HG02981 (cell line): ENCODE measurements around the gene BRD3.
"Not testable (repeated sequence)": the region's sequence is repeated elsewhere in the genome, so short reads cannot be mapped to it uniquely, and the experiment has no call there.

Experiments
- ATAC-seq: cut with Tn5 transposase; IDR thresholded peaks from one replicate; pipeline ENCODE4 v1.9.1; 2021; ENCODE audit warnings: mild to moderate bottlenecking, moderate library complexity; ENCODE audit not compliant: unreplicated experiment

The BRD3 gene

DNA sequence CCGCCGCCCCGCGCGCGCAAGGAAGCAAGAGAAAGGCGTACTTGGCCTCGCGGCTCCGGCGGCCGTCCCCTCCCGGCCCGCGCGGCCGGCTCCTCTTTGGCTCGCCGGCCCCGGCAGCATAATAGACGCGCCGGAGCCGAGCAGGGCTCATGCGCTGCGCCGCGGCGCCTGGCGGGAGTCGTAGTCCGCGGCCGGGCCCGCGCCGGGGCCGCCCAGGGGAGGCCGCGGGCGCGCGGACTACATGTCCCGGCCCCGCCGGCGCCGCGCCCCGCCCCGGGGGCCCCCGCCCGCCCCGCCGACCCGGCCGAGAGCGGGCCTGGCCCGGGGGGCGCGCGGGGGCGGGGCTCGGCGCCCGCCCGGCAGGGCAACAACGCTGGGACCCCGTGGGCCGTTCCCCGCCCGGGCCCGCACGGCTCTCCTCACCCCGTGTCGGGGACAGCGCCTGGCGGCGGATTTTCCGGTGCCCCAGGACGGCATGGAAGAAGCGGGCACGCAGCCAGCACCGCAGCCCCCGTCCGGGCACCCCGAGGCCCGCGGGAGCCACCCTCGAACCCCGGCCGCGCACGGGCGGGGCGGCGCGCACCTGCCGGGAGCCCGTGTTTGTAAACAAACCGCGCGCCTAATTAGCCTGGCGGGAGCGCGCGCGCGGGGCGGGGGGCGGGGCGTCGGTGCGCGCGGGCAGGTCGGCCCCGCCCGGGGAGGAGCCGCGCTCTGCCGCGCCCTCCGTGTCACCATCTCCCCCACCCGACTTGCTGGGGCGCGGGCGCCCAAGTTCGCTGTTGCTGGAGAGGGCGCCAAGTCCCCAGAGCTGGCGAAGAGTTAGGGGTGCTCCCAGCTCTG, at the start of gene BRD3:
TSS of gene BRD3 (minus strand) at position 123 of the 840 bp plus-strand sequence. CDS start 14,549 bp downstream, outside the sequence.
- peak; percentile 74 for ATAC-seq

DNA sequence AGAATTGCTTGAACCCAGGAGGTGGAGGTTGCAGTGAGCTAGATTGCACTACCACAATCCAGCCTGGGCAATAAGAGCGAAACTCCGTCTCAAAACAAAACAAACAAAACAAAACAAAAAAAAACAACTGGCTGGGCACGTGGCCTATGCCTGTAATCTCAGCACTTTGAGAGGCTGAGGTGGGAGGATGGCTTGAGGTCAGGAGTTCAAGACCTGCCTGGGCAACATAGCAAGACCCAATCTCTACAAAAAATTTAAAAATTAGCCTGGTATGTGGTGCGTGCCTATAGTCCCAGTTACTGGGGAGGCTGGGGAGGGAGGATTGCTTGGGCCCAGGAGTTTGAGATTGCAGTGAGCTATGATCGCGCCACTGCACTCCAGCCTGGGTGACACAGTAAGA, 44.7 kb upstream of the BRD3 start:
- no peak for ATAC-seq

DNA sequence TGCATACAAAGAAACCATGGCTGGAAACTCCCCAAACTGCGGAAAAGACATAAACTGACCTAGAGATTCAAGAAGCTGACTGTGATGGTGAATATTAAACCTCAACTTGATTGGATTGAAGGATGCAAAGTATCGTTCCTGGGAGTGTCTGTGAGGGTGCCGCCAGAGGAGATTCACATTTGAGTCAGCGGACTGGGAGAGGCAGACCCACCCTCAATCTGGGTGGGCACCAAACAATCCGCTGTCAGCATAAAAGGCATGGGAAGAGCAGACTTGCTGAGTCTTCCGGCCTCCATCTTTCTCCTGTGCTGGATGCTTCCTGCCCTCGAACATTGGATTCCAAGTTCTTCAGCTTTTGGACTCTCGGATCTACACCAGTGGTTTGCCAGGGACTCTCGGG, 43.2 kb upstream of the BRD3 start:
- no peak for ATAC-seq

DNA sequence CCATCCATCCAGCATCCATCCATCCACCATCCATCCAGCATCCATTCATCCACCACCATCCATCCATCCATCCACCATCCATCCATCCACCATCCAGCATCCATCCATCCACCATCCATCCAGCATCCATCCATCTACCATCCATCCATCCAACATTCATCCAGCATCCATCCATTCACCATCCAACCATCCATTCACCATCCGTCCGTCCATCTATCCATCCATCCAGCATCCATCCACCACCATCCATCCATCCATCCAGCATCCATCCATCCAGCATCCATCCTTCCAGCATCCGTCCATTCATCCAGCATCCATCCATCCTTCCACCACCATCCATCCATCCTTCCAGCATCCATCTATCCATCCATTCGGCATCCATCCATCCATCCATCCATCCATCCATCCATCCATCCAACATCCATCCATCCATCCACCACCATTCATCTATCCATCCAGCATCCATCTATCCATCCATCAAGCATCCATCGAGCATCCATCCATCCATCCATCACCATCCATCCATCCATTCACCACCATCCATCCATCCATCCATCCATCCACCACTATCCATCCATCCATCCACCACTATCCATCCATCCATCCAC, 35.7 kb upstream of the BRD3 start:
- ATAC-seq: no peak

DNA sequence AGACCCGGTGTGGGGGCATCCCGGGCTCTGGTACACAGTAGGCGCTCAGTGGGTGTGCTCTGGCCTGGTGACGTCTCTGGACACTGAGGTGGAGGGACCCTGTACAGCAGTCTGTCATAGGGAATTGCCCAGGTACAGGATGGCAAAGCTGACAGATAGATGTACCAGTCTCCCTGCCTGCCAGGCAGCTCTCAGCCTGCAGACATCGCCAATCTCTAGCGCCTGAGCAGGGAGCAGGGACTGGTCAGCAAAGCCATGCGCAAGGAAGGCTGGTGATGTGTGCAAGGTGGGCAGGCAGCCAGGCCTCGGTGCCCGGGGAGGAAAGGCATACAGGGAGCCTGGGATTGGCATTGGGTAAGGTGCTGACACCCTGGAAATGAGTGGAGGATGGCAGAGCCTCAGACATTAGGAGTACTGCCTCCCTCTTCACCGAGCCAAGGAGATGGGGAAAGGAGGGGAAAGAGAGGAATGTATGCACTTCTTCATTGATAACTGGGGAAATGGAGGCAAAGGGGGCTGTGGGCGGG, 33.9 kb upstream of the BRD3 start:
- ATAC-seq: no peak

DNA sequence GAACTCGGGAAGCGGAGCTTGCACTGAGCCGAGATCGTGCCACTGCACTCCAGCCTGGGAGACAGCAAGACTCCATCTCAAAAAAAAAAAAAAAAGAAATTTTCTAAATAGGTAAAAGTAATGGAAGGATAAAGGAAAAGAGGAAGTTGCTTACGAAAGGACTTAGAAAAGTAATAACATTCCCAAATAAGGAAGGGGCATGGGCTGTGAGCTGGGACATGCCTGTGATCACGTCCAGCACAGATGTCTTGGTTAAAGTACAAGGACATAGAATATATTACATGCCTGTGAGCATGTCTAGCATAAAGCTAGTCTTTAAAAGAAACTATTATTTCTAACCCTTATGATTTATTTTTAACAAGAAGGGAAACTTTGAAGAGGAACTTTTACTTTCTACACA, 33.3 kb upstream of the BRD3 start:
- ATAC-seq: not testable (repeated sequence)

DNA sequence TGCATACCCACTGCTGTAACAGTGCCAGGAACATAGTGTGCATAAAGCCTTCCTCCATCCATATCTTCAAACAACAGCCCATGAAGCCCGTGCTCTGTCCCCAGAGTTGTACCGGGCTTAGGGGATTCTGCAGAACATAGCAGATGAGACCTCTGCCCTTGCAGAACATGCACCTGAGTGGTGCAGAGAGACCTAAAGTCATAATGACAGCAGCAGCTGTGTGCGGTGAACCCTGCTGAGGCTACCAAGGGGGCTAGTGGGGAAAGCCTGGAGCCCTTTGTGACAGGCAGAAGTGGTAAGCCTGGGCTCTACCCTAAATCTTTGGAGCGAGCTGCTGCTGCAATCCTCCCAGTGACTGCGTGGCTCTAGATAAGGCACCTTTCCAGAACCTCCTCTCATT, 32.2 kb upstream of the BRD3 start:
- ATAC-seq: no peak

DNA sequence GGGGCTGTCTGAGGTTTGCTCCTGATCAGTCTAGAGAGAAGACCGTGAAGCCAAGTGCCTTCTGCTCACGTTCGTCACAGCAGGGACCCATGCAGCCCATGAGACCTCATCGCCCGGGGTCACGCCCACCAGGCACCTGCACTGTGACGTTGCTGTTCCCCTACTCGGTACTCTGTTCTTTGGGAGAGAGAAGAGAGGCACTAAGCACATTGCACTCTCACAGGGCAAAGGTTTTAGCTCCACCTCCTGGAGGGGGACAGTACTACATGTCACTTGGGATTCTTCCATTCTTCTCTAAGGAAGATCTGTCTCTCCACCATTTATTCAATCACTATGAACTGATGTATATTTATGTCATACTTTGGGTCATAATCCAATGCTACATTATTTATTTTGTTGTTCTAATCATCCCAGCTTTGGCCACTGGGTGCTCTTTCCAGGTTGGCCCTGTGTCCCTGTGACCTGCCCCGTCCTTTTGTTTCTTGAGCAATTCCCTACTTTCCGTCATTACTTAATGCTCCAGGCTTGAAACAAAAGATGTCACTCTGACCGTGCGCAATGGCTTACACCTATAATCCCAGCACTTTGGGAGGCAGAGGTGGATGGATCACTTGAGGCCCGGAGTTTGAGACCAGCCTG, 31.4 kb upstream of the BRD3 start:
- no peak for ATAC-seq

DNA sequence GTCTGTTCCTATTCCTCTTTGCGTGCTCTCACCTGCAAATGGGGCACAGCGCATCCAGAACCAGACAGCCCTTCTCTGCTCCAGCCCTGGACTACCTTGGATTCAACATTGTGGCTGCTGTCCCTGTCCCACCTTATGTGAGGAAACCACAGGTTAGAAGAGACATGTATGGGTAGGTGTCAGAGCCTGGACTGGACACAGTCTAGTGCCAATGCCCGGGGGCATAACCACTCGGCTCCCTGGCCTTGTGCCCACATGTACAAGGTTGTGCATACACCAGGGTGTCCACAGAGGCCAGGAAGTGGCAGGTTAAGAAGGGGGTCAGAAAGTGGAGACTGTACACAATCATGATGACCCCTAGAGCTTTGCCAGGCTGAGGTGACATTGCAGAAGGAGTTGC, 22.1 kb upstream of the BRD3 start:
- no peak for ATAC-seq

DNA sequence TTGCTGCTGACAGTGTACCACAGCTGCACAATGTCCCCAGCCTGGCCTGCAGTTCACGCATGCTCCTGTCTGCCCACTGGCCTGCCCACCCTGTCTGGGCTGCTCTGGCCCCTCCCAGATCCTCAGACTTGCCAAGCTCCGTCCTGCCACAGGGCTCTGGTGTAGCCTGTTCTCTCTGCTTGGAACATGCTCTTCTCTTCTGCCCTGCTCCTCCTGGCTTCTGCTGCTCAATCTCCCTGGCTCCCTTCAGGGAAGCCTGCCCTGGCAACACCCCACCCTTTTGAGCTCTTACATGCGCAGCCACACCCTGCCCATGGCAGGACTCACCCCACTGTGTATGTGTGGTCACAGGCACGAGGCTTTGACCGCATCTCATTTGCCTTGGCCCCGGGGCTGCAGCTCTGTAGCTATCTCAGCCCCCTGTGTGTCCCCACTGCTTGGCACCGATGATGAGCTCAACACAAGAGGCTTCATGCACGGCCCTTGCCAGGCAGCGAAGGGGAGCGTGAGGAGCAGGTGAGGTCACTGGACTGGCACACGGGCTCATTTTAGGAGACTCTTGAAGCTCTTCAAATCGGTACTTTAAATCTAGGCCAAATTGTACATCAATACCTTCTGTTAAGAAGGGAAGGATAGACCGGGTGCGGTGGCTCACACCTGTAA, 20.4 kb upstream of the BRD3 start:
- ATAC-seq: no peak

DNA sequence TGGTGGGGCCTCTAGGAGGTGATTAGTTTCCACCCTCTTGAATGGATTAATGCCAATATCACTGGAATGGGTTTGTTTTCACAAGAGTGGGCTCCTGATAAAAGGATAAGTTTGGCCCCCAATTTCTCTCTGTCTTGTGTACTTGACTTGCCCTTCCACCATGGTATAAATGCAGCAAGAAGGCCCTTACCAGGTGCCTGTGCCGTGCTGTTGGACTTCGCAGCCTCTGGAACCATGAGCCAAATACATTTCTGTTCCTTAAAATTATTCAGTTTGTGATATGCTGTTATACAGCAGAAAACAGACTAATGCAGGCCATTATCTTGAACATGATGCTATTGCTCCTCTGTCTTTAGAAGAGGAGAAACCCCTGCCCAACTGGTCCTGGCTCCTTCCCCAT, 17.8 kb upstream of the BRD3 start:
- no peak for ATAC-seq

DNA sequence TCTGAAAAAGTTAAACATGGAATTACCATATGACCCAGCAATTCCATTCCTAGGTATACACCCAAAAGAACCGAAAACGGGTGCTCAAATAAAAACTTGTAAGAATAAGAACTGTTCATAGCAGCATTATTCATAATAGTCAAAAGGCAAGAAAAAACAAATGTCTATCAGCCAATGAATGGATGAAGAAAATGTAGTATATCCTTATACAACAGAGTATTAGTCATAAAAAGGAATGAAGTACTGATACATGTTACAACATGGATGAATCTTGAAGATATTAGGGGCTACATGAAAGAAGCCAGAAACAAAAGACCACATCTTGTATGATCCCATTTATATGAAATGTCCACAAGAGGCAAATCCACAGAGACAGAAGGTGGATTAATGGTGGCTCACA, 15.6 kb upstream of the BRD3 start:
- no peak for ATAC-seq

DNA sequence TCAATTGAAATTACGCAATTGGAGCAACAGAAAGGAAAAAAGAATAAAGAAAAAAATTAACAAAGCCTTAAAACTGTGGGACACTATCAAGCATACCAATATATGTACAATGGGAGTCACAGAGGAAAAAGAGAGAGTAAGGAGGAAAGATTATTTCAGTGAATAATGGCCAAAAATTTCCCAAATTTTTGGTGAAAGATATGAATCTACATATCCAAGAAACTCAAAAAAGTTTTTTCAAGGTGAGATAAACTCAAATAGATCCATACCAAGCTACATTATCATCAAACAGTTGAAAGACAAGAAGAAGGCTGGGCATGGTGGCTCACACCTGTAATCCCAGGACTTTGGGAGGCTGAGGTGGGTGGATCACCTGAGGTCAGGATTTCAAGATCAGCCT, 8.8 kb upstream of the BRD3 start:
- ATAC-seq: no peak

DNA sequence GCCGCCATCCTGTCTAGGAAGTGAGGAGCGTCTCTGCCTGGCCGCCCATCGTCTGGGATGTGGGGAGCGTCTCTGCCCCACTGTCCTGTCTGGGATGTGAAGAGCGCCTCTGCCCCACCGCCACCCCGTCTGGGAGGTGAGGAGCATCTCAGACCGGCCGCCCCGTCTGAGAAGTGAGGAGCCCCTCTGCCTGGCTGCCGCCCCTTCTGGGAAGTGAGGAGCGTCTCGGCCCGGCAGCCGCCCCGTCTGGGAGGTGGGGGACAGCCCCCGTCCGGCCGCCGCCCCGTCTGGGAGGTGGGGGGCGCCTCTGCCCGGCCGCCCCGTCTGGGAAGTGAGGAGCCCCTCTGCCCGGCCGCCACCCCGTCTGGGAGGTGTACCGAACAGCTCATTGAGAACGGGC, 7.9 kb upstream of the BRD3 start:
- ATAC-seq: not testable (repeated sequence)

DNA sequence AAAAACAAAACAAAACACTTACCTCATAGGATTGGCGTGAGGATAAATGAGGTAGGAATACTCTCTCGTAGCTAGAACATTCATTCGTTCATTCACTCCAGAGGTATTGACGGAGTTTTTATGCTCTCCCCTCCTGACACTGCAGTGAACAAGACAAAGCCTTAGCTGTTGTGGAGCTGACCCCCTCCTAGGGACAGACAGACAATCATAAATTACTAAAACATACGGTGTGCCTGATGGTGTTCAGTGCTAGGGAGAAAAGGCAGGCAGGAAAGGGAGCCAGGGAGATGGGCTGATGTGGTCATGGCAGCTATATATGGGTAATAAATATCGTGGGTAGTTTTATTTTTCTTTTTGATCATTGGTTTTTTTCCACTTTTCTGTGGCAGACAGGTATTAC, 5.7 kb upstream of the BRD3 start:
- ATAC-seq: no peak

DNA sequence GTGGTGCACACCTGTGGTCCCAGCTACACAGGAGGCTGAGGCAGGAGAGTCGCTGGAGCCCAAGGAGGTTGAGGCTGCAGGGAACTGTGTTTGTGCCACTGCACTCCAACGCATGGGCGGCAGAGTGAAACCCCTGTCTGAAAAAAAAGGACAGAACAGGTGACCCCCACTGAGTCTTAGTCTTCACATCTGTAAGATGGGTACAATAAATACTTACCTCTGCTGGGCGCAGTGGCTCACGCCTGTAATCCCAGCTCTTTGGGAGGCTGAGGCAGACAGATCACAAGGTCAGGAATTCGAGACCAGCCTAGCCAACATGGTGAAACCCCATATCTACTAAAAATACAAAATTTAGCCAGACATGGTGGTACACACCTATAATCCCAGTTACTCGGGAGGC, 4.9 kb upstream of the BRD3 start:
- not testable (repeated sequence) for ATAC-seq

DNA sequence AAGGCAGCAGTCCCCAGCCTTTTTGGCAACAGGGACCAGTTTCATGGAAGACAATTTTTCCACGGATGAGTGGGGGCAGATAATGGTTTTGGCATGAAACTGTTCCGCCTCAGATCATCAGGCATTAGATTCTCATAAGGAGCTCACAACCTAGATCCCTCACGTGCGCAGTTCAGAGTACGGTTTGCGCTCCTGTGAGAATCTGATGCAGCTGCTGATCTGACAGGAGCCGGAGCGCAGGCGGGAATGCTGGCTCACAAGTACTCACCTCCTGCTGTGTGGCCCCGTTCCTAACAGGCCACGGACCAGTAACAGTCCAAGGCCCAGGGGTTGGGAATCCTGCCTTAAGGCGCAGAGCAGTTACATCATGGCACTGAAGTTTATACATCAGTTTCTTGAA, 3.3 kb upstream of the BRD3 start:
- no peak for ATAC-seq

DNA sequence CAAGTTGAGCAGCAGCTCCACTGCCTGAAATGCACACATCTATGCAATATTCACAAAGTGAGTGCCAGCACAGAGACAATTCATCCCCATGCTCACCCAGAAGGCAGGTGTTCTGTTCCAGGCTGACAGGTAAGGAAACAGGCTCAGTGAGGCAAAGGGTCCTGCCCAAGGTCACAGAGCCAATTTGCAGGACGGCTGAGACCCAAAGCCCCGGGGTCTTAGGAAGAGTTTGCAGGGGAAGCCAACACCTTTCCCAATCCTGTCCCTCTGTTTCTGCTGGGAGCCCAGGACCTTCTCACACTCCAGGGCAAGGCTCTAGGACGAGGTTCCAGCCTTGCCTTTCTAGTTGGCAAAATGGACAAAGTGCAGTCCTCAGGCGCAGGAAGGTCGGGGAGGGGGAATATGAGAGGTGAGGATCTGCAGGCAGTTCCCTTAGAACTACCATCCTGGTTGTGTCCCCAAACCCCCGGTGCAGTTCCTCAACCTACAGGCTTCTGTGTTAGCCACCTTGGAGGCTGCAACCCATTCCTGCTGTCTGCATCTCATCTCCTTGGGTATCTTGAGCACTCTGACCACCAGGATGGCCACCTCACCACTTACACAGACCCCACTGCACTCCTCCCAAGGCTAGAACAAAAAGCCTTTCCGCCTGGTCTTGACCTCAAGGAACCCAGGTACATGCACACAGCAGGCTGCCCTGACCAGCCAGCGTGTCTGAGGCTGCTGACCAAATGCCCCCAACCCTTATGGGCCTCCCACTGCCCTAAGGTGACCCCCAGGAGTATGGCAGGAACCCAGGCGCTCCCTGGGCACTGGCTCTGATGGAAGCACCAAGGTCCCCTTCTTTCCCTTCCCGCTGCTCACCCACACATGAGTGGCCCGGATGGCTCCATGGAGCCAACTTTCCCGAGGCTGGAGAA, 1.9 kb upstream of the BRD3 start:
- ATAC-seq: no peak

DNA sequence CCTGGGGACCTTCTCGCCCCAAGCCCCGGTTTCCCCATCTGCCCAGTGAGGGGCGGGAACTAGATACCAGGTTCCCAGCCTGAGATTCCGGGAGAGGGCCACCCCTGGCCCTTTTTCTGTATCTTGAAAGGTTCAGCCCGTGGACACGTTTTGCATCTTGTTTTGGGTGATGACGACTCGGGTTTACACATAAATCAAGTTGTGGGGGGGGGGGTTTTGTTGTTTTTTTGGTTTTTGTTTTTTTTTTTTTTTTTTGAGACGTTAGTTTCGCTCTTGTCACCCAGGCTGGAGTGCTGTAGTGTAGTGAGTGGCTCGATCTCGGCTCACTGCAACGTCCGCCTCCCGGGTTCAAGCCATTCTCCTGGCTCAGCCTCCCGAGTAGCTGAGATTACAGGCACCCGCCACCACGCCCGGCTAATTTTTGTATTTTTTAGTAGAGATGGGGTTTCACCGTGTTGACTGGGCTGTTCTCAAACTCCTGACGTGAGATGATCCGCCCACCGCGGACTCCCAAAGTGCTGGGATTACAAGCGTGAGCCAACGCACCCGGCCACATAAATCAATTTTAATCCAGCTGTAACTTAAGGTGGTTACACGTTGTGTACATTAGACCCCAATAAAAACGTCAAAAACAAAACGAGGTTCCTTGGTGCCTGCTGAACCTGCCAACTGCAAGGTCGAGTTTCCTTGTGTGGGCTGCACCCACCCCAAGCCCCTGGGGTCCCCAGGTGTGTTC, 1.1 kb upstream of the BRD3 start:
- ATAC-seq: no peak
